Erythroblast (primary cell): ENCODE measurements around the gene PPFIBP1.

Experiments used
- GATA1 ChIP-seq: IDR thresholded peaks from 2 replicates; pipeline ENCODE4 v1.6.1; 2011; ENCODE audit warnings: low read depth, mild to moderate bottlenecking, control low read depth, low read length, moderate library complexity
- POLR2A ChIP-seq: IDR thresholded peaks from 2 replicates; pipeline ENCODE4 v1.6.1; 2011; ENCODE audit warnings: mild to moderate bottlenecking, low read length

DNA sequence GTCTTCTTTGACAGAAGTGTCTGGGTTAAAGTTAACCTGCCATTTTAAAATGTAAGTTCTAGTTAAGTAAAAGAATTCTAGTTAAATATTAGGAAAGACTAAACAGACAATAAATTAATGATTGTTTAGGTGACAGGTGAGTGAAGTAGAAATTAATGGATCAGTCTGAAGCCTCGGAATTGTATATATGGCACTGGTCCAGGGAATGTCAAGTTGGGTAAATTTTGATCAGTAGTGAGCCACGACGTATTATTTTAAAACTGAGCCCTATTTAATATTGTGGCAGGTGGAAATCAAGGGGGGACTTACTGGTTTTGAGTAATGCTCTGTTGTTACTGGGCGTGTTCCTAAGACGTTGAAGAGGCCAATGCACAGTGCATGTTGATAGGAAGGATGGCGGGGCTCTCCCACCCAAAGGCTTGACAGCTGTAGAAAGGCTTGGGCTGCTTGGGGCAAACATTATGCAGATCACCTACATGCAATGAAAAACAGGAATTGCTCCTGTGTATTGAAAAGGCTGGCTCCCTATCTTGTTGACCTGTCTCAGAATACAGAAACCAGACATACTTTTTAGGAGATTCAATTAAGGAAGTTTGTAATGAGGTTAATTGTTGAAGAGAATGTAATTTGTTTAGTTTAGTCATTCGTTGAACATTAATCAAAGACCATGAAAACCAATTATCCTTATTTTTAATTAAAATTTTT, 5.9 kb upstream of the PPFIBP1 start:
- no peak for TF ChIP-seq POLR2A
- TF ChIP-seq GATA1: no peak
